ENCODE data around the gene HSPB1.

- TF ChIP-seq SUZ12 (IDR thresholded peaks at IDR 0.05), result no peak
- TF ChIP-seq, protein P1, sequence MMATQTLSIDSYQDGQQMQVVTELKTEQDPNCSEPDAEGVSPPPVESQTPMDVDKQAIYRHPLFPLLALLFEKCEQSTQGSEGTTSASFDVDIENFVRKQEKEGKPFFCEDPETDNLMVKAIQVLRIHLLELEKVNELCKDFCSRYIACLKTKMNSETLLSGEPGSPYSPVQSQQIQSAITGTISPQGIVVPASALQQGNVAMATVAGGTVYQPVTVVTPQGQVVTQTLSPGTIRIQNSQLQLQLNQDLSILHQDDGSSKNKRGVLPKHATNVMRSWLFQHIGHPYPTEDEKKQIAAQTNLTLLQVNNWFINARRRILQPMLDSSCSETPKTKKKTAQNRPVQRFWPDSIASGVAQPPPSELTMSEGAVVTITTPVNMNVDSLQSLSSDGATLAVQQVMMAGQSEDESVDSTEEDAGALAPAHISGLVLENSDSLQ (IDR thresholded peaks at IDR 0.05), result no peak
- TF ChIP-seq ELF4 (IDR thresholded peaks at IDR 0.05), result no peak
- TF ChIP-seq FOXK2 (IDR thresholded peaks at IDR 0.05), result no peak
- no peak for TF ChIP-seq HDGF (IDR thresholded peaks at IDR 0.05; ENCODE audit: borderline replicate concordance)
- no peak for TF ChIP-seq L3MBTL2 (conservative IDR thresholded peaks at IDR 0.05)
- no peak for TF ChIP-seq TARDBP (IDR thresholded peaks at IDR 0.05)
Measured at GRCh38 chr7:76347710-76348109, 45.2 kb downstream of the HSPB1 start.

All from HEK293T (cell line).